CD4-positive, alpha-beta T cell treated with Interleukin-21 for 1 hour (primary cell): Measurements from ENCODE around the gene NHEJ1.
A peak's percentile ranks its signal among the peaks of the same experiment; 100 is the strongest.

Experiments used
- DNase-seq: peaks from one replicate; pipeline ENCODE4 v3.0.0-alpha.2; 2020

Gene NHEJ1

DNA sequence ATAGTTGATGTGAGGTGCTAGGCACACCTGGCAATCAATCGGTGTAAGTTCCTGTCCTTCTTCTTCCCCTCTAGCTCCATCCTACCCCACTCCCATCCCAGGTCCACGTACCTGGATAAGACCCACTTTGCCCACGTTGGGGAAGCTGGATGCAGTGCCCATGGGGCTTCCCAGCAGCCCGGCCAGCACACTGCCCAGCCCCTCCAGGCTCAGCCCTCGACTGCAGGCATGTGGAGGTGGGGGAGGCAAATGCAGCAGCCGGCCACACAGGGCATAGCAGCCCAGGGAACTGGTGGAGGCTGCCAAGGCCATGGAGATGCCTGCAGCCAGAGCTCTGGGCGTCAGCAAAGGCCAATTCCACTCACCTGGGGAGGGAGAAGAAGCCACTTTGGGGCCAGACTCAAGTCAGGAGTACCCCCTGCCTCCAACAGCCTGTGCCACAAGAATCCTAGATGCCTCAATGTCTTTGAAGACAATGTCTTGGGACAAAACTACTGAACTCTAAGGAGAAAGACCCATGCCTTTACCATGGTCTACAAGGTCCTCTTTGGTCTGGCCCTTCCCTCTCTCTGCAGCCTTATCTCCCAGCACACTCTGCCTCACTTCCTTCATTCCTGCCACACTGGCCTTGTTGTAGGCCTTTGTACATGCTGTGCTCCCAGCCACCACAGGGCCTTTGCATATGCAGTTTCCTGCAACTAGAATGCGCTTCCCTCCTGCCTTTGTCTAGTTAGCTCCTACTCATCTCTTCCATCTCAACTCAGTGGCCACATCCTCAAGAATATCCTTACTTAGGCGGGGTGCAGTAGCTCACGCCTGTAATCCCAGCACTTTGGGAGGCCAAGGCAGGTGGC is 4.7 kb upstream of the NHEJ1 start:
- DNase-seq: no peak

DNA sequence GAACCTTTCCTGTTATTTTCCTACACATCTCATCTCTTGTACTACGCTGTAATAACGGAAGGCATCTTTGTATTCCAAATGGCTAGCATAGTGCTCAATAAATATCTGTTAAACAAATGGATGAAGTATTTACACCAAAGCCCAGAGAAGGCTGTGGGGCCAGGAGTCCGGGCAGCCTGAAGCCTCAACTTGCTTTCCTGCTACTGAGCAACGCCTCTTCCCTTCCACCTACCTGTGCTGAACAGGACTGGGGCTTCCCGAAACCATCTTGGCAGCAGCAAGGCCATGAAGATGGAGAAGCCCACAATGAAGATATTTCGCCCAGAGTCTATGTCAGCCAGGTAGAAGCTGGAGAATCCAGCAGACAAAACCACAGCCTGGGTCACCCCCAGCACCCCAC is 2.5 kb upstream of the NHEJ1 start:
- DNase-seq: no peak

DNA sequence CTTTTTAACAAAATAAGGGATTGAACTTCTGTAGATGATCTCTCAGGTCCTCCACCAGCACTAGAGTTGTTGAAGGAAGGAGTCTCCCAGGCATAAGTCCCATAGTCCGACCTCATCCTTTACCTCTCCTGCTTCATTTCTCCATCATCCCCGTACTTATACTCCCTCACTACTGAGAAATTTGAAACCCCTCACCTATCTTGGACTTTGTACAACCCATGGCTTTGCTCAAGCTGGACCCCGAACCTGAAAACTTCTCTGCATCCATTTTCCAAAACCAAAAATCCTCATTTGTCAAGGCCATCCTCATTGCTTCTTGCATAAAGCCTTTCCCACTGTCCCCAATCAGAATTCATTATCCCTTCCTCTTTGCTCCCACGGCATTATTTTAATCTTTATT is 482 bp upstream of the NHEJ1 start:
- no peak for DNase-seq

DNA sequence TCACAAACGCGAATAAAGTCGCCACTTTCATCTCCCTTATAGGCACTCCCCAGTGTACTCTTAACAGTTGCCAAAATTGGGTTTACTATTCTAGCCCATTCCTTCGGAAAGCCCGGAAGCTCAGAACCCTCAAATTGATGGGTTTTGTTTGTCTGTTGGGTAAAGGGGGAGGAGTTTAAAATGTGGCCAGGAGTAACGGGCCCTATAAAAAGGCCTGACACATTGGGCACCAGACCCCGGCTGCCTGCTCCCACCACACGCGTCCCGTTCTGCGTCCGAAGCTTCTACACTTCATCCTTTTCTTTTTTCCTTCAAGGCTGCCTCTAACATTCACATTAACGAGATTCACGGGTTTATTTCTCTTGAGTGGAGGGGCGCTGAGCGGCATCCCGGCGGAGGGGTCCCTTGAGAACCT is 837 bp downstream of the NHEJ1 start:
- no peak for DNase-seq

DNA sequence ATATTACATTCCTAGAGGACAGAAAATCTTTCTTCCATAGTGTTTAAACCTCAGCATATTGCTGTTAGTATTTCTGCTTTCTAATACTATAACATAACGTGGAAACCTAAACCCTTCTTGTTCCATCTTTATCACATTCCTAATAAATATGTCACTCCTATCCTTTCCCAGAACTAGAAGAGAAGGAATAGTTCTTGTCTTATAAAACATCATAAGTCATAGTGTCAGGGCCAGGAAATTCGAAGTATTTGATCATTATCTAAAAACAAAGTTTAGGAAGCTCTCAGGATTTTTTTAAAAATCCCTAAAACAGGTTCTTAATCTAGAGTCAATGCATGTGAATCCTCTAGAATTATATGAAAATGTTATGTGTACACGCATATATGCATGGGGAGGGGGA is 2.0 kb downstream of the NHEJ1 start:
- DNase-seq: no peak

DNA sequence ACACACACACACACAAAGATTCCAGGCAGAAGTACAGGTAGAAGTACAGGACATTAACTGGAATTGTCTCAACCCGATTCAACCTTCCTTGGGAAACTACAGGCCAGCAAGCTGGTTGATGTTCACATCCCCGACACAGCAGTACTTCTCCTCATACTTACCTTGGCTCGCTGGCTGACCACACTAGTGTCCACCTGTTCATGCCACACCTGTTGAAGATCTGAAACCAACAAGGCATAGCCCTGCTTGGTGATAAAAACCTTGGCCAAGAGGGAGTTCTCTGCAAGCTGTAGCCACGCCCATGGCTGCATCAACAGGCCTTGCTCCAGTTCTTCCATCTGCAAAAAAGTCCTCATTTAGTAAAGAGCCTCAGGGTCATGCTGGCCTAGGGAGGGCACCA is 2.6 kb downstream of the NHEJ1 start:
- no peak for DNase-seq

DNA sequence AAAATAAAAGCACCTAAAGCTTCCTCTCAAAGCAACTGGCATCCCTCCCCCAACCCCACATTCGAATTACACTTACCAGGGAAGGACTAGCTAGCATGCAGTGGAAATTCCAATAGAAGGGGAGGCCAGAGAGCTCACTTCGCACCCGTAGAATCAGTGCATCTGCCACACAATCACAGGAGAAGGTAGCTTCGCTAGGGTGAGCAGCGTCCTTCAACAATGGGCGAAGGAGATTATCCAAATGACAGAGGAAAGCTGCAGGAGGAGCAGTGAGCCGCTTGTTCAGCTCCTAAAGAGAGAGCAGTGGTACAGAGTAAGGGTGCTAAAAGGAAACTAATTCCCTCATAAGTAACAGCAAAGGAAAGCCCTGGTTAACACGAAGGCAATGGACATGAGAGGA is 3.2 kb downstream of the NHEJ1 start:
- DNase-seq: no peak

DNA sequence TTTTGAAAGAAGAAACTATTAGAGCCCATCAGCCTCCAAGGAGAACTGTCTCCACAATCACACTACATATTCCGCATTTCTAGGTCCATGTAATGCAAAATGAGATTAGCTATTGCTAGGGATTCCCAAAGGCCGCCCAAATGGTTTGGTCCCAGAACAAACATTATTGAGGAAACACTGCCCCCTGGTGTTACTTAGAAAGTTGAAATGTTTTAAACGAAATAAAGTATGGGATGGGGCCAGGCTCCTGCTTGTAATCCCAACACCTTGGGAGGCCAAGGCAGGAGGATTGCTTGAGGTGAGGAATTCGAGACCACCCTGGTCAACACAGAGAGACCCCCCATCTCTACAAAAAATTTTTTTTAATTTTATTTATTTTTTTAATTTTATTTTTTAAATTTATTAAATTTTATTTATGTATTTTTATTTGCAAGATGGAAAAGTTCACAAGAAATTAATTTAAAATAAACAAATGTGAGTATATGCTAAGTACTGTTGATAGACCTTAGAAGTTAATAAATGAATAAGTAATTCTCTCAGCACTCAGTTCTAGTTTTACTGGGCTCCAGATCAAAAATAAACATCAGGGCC is 5.5 kb downstream of the NHEJ1 start:
- peak; percentile 73 for DNase-seq

DNA sequence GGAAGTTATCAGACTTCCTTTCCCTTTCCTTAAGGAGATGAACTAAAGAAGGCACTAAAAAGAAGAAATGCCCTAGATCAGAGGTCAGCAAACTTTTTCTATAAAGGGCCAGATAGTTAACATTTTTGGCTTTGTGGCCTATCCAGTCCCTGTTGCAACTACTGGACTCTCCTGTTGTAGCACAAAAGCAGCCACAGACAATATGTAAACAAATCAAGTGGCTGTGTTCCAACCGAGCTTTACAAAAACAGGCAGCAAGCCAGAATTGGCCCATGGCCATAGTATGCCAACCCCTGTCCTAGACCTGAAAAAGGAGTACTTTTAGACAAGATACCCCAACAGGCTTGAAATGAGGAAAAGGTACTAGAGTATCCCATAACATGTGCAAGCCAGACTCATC is 10.9 kb downstream of the NHEJ1 start:
- DNase-seq: no peak

DNA sequence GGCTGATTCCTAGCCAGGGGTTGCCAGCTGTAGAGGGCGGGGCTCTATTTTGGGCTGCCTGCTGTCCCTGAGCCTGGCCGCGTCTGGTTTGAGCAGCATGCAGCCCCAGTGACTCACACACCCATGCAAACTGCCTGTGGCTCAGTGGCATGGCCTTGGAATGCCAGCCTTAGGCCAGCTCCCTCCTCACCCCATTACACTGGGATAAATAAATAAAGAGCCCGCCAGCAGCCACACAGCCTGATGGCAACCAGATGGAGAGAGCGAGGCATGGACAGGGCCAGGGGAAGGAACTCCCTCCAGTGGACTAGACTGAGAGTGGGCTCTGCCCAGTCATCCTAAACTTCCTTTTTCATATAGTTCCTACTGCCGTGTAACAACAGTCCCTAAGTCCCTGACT is 18.3 kb downstream of the NHEJ1 start:
- DNase-seq: no peak

DNA sequence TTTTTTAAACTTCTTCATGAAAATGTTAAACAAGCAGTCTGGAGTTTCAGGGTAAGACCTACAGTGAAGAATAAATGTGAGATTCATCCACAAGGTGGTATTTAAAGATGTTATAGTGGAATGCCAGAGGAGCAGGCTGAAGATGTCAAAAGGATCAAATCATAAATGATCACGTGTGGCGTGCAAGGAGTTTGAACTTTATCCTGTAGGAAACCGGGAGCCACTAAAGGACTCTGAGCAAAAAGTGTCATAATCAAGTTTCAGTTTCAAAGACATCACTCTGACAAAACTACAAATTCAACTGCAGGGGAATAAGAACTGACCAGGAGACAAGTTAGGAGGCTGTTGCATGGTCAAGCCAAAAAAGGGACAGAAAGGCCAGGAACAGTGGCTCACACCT is 19.9 kb downstream of the NHEJ1 start:
- DNase-seq: no peak

DNA sequence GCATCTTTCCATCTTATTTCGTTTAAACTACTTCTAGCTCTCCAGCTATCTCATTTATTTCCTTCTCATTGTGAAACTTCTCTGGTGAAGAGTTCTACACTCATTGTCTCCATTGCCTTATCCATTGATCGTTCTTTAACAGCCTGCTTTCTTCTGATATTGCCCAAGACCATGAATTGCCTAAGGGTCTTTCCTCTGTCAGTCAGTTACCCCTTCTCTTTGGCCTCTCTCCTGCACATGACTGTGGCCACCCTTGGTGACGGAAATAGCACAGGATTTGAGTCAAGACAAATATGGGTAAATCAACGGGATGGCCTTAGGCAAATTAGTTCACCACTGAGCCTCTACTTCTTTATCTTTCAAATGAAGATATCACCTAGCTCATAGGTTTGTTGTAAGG is 26.6 kb downstream of the NHEJ1 start:
- DNase-seq: no peak

DNA sequence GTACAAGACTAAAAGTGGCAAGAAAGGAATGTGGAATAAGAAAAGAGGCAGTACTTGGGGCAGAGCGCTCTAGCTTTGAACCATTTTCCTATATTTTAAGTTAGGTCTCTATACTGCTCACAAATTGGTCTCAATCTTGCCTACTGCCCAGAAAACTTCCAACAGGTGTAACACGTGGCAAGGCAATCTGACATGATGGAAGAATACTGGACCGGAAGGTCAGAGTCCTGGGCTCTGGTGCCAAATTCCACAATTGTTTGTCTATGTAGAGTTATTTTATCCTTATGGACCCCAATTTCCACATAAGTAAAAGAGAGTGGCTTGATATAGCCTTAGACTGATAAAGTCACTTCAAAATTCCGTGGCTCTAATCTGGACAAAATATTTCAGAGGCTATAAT is 28.9 kb downstream of the NHEJ1 start:
- no peak for DNase-seq

DNA sequence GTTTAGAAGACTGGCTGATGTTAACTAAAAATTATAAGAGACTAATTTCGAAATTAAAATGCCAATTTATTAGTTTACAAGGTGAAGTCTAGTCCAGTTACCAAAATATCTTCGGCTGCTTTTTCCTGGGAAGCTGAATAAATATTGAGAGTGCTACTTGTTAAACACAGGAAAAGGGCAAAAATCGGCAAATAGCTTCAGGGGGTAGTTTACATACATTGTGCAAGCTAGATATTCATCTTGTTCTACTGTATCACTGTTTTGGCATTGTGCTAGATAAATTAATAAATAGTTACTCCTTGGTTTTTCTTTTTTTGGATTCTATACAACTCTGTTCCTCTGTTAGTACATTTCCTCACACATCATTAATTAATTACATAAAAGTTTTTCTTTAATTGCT is 29.3 kb downstream of the NHEJ1 start:
- no peak for DNase-seq

DNA sequence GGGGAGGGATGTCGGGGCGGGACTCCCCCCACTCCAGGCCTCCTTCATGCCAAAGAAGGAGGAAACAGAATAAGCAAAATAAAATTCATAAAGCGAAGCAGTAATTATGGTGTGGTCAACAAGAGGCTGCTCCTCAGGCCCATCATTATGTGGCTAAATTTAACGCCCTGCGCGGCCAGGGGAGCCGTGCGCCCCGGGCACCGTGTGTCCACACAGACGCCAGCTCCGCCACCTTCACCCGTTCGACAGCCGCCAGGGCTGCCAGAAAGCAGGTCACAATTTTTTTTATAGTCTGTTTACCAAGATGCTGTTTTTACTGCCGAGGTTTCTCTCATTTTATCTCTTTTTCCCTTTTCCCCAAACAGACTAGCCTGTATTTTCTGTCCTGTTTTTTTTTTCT is 31.0 kb downstream of the NHEJ1 start:
- DNase-seq: no peak

DNA sequence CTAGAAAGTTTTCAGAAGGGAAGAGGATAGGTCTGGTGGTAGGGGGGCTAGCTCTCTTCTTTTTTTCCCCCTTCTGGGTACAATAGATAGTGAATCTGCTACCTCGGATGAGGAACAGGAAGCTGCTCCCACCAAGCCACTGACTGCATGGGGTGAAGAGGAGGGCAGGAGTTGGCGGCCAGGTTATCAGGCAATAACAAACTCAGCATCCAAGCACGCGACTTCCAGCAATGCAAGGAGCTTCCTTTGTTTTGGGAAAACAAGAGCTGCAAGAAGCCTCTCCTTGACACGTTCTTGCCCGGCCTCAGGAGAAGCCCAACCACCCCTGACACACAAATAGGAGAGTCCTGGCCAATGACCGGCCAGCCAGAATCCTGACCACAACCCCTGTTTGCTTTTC is 32.2 kb downstream of the NHEJ1 start:
- DNase-seq: no peak

DNA sequence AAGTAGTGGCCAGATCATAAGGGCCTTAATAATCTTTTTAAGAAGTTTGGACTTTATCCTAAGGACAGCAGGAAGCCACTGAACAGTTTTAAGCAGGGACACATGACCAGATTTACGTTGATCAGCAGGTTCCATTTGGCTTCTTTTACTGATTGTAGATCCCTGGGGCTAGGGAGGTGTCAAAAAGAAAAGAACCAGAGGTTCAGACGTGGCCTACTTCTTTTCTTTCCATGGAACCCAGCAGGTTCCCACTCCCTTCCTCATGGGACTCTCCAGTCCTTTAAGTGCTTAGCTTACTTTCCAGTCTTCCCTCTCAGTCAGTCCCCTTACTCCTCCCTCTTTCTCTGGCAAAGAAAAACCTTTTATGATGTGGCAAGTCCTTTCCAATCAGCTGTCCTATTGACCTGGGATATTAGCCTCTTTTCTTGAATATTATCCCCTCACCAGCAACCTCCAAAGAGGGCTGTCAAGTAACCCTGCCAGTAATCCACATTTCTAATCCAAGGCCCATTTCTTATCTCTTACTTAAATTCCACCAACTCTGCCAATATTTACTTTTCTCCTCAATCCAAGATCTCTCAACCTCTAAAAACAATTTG is 33.5 kb downstream of the NHEJ1 start:
- DNase-seq: no peak

DNA sequence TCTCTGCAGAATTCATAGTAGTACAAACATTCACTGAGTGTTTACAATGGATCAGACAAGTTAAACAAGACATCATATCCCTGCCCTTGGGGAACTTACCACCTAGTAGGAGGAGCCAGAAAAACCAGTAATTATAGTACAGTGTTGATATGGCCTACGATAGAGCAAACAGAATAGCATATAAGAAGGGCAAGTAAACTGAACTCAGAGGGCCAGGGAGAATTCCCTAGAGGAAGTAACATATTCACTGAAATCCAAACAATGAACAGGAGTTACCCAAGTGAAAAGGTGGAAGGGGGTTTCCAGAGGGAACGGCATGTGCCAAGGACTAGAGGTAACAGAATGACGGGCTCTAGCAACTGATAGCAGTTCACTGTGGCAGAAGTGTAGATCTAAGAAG is 34.1 kb downstream of the NHEJ1 start:
- DNase-seq: no peak

DNA sequence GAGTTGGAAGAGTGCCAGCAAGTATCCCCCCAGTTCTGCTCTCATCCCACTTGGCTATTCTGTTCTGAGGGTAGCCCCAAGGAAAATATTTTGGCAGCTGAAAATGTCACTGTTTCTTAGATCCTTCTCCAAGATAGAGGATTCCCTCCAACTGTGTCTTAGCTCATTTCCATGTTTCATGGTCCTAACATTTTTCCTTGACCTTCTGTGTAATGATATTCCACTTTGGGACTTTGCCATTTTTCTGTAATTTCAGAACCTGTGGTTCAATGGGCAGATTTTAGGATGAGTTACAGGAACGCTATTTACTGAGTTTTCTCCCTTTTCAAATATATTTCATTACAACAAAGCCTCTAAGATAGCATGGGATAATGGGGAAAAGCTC is 34.7 kb downstream of the NHEJ1 start:
- no peak for DNase-seq

DNA sequence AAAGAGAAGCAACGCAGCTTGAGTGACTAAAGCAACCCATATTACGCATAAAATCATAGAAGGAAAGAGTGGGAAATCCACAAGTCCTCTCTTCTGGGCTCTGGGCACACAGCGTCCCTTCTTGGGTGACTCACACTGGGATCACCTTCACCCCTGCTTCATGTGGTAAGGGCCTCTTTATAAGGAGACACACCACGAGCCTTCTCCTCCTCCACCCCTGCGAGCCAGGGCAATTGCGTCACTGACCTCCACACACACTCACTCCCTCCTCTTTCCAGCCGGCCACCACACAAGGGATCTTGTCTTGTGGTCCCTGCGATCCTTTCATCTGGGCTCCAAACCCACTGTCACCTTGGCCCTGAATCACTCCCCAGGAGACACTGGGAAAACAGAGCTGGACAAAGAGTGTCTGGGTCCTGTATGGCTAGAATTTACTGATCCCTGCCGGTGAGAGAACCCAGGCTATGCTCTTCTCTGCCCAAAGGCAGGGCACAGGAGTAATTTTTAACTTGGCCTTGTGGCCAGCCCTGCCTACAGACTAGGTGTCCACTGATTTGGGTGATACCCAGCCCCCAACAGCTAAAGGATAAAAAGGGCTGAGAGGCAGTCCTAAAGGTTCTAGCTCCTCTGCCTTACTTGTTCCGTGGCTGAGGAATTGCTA is 35.3 kb downstream of the NHEJ1 start:
- DNase-seq: no peak

DNA sequence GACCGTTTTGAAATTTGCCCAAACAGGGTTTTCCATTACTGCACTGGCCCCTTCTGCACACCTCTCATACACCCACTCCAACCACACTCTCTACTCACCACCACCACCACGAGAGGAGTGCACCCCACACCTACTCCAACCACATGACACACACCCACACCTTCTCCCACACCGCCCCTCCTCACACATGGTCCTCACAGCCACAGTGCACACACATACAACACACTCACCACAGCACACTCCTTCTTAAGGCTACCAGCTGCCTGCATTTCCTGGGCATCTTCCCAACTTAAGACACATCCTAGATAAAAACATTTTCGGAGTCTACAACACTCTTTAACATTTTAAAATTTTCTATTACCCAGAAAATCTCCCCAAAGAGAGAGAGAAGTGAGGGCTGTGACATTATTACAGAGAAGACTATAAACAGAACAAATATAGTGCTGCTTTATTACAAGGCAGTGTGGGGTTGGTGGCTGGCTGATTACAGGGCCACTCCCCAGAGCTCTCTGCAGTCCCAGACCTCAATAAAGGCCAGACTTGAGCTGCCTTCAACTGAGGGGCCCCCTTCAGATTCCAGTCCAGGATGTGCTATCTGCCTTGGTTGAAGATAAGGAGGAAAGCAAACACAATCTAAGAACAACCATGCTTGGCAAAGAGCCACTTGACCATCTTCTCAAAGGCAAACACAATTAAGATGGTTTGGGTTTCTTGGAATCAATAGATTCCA is 36.1 kb downstream of the NHEJ1 start:
- peak; percentile 32 for DNase-seq

DNA sequence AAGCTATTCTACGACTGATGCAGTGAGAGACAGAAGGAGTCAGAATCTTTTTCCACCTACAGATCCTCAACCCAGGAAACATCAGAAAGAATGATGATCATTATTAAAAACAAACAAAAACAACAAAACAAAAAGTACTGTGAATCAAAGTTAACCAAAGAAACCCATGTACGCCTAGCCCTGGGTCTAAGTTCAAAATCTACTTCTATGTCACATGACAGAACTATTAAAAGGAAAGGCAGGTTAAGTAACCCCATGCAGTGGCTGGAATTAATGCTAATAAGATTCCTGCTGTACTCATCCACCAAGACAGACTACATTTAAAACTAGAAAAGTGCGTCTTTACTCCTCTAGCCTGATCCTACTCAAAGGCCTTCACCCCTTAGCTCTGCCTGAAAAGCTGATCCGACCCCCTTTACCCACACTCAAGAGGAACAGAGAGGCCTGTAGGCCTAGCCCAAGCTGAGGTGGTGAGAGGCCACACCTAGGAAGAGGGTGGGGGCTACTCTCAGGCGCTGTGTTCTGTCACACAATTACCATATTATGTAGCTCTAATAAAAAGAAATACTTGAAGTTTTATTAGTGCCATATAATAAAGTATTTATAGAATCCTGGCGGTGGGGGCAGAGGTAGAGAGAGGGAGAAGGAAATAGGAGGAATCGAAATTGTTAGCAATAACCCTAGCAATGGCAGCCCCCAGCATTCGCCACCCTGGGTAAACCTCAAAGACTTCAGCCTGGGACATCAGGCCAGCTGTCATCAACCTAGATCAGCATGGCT is 37.1 kb downstream of the NHEJ1 start:
- DNase-seq: no peak
